ENCODE results near the gene SERF2. TPM values are rescaled to one million over a fixed set of nuclear protein-coding genes. Genes with fewer than 3 reads are reported as not detected.

Gene SERF2
- total and polyA plus RNA-seq, 2 of the 8 experiments (the other 6 are each of a cell fraction or from before 2014, with no cell fraction given): 655 to 999 TPM

DNA sequence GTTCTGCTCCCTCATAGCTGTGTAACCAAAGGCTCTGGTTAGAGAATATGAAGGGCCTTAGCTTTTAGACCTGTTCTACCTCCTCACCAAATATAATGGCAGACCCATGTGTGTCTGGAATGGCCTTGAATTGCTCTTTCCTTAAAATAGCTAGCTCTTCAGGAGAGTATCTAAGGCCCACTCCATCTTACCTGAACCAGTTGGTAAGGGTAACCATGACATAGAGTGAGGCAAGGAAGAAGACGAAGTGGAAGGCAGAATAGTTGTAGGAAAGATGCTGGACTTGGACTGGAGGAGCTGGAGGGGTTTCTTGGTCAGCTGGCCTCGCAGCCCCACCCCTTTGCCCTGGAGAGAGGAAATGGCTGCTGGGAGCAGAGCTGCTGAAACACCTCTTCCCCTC lies 3.1 kb downstream of the SERF2 start:
- CTCF ChIA-PET (ENCODE audit: partially characterized antibody): interaction anchor here (1.2 to 1.4 kb wide), 2 partner anchors 19 to 24 kb away, joined by 3 to 4 read pairs; partner anchors contain the start of gene ELL3
- no peak overlapping the region for H3K9ac ChIP-seq (replicated peaks in 1 of 4; ENCODE audit: extremely low read depth in 1 of 4, low read depth in 3 of 4, low read length in 3 of 4)
- no peak overlapping the region for H4K5ac ChIP-seq (ENCODE audit: insufficient read length, low read depth, low read length)
- H3K4me2 ChIP-seq (ENCODE audit: insufficient read depth in 1 of 2, low read depth in 2 of 2, low read length in 2 of 2): peak overlapping the region in 1 of 2 experiments; percentile 33; a peak in 3 of 4 replicates
- 0 out of 8 replicates have a peak overlapping the region, but pooled peaks of 1 of the 4 experiments have one; percentile 16 for H3K4me3 ChIP-seq (ENCODE audit: extremely low read depth in 1 of 4, insufficient read depth in 2 of 4, low read depth in 3 of 4, low read length in 4 of 4)
- H3K23ac ChIP-seq (ENCODE audit: insufficient read length): no peak overlapping the region
- WGBS, 2 experiments (ENCODE audit: extremely low coverage in 1 of 2, insufficient coverage in 1 of 2, insufficient read length in 1 of 2, insufficient replicate concordance in 2 of 2, low coverage in 1 of 2, low lambda C conversion rate in 2 of 2, missing lambda C conversion rate in 1 of 2): 83% methylated on average over 2 of the region's 2 CpGs; no CpG with 5 or more reads in 1 of the 2 experiments
- no peak overlapping the region for H2BK120ac ChIP-seq (replicated peaks; ENCODE audit: low read depth, low read length)
- POLR2A ChIA-PET (ENCODE audit: partially characterized antibody): interaction anchor here (0.6 to 8.9 kb wide), 11 partner anchors 9 to 262 kb away, joined by 3 to 71 read pairs (median 5); partner anchors contain the start of genes ELL3, MFAP1 and PDIA3
- TF ChIP-seq CEBPB (IDR thresholded peaks at IDR 0.05; ENCODE audit: low read depth, low read length): no peak
- no peak for TF ChIP-seq RBBP5 (IDR thresholded peaks at IDR 0.05; ENCODE audit: borderline replicate concordance, low read depth, low read length)
- TF ChIP-seq KDM4A (IDR thresholded peaks at IDR 0.05; ENCODE audit: low read depth, low read length, severe bottlenecking): no peak
- no peak for TF ChIP-seq FOSL1 (IDR thresholded peaks at IDR 0.05; ENCODE audit: insufficient read depth, low read depth, low read length)
- TF ChIP-seq TBP (IDR thresholded peaks at IDR 0.05; ENCODE audit: low read depth, low read length): no peak
- TF ChIP-seq POLR2AphosphoS5 (IDR thresholded peaks at IDR 0.05; ENCODE audit: low read depth, low read length): peak; percentile 54; the same call in 1 of the 2 replicates
- TF ChIP-seq POLR2A (IDR thresholded peaks at IDR 0.05; ENCODE audit: control extremely low read depth in 1 of 2, low read depth in 2 of 2, low read length in 2 of 2): peak in 1 of 2 experiments; percentile 19; a peak in 2 of 3 replicates
- no peak for TF ChIP-seq SP2 (IDR thresholded peaks at IDR 0.05; ENCODE audit: low read length)
- TF ChIP-seq YY1 (IDR thresholded peaks at IDR 0.05; ENCODE audit: low read depth, low read length): no peak
- TF ChIP-seq TAF7 (optimal IDR thresholded peaks at IDR 0.05; ENCODE audit: borderline replicate concordance, low read depth, low read length): no peak
- H4K91ac ChIP-seq (replicated peaks; ENCODE audit: insufficient read length, low read length): no peak overlapping the region
- no peak overlapping the region for H2BK12ac ChIP-seq (ENCODE audit: low read depth, low read length)
- H3K23me2 ChIP-seq (ENCODE audit: low read depth, low read length): peaks cover 4% of the 10 kb centered on the region
- peaks cover 4 to 17% of the 10 kb centered on the region in 2 experiments for H4K20me1 ChIP-seq (replicated peaks in 1 of 2; ENCODE audit: control insufficient read depth in 1 of 2, insufficient read depth in 2 of 2, low read length in 2 of 2)
- peak overlapping the region; percentile 62 for H2BK5ac ChIP-seq (ENCODE audit: low read depth, low read length)
- 0 out of 2 replicates have a peak overlapping the region, but pooled peaks have one; percentile 40 for H2BK20ac ChIP-seq (ENCODE audit: low read length)
- no peaks in the 10 kb centered on the region for H3K27me3 ChIP-seq (replicated peaks in 1 of 4; ENCODE audit: control insufficient read depth in 3 of 4, extremely low read depth in 1 of 4, insufficient read depth in 3 of 4, low read length in 3 of 4)
- no peak overlapping the region for H3K14ac ChIP-seq (ENCODE audit: insufficient read length)
- H2AFZ ChIP-seq (ENCODE audit: low read length): no peak overlapping the region
- H2BK15ac ChIP-seq (ENCODE audit: low read length): peak overlapping the region; percentile 19
- peak overlapping the region; percentile 54; the same call in 1 of the 2 replicates for H3K27ac ChIP-seq (ENCODE audit: low read depth, low read length)
- H2AK5ac ChIP-seq (ENCODE audit: low read depth, low read length): peak overlapping the region; percentile 61
- H3K9me3 ChIP-seq (ENCODE audit: insufficient read depth in 2 of 2, low read depth in 1 of 2, low read length in 1 of 2): no peaks in the 10 kb centered on the region
- peaks cover 0 to 26% of the 10 kb centered on the region in 2 experiments; a peak in 2 of 4 replicates for H3K79me2 ChIP-seq (ENCODE audit: control insufficient read depth in 1 of 2, insufficient read depth in 2 of 2, low read length in 2 of 2)
- H3K79me1 ChIP-seq (ENCODE audit: low read depth, low read length): peaks cover 19% of the 10 kb centered on the region
- peaks cover 14 to 53% (median 22%) of the 10 kb centered on the region in 4 experiments for H3K36me3 ChIP-seq (ENCODE audit: control insufficient read depth in 2 of 4, insufficient read depth in 4 of 4, low read length in 3 of 4)
- FAIRE-seq: no peak
- H3K56ac ChIP-seq (replicated peaks; ENCODE audit: insufficient read length, low read depth, low read length): no peak overlapping the region
- DNase-seq (ENCODE audit: low read depth in 1 of 2, low spot score in 2 of 2): no peak
- H3K4ac ChIP-seq (replicated peaks; ENCODE audit: insufficient read length, low read depth, low read length): no peak overlapping the region
- H4K8ac ChIP-seq (ENCODE audit: extremely low read depth, insufficient read depth, low read length): no peak overlapping the region
- 0 out of 2 replicates have a peak overlapping the region, but pooled peaks have one; percentile 38 for H3K18ac ChIP-seq (ENCODE audit: extremely low read depth, low read length)
- H3K4me1 ChIP-seq (replicated peaks in 1 of 4; ENCODE audit: control insufficient read depth in 3 of 4, insufficient read depth in 4 of 4, low read length in 3 of 4): peaks cover 21 to 33% (median 27%) of the 10 kb centered on the region in 4 experiments
